Tibial nerve (tissue), 4 donors: ENCODE results near the gene FMN2. TPM values are rescaled to one million over a fixed set of nuclear protein-coding genes. Genes with fewer than 3 reads are reported as not detected.

Source experiments
- DNase-seq, 2 donors: peaks; one replicate each; pipeline ENCODE4 v3.0.0-alpha.2; 2019; ENCODE audit warnings: low spot score in 2 of 2
- H3K27ac ChIP-seq, 4 donors: fragments of 200-600 bp; sonication (generic) in 3 of 4; one replicate each; pipeline ENCODE4 v1.5.1; 2017 to 2019; ENCODE audit warnings: mild to moderate bottlenecking in 1 of 4
- H3K27me3 ChIP-seq, 2 donors: fragments of 200-600 bp; sonication (generic) in 1 of 2; one replicate each; pipeline versions ENCODE4 v1.5.1 to v1.6.0; 2017 to 2019
- H3K36me3 ChIP-seq, 3 donors: fragments of 200-600 bp; sonication (generic); one replicate each; pipeline ENCODE4 v1.5.1; 2018 to 2019
- H3K4me1 ChIP-seq, 4 donors: fragments of 200-600 bp; sonication (generic) in 3 of 4; one replicate each; pipeline ENCODE4 v1.5.1; 2017 to 2019
- H3K4me3 ChIP-seq, 4 donors: fragments of 200-600 bp; sonication (generic) in 3 of 4; one replicate each; pipeline ENCODE4 v1.5.1; 2017 to 2019; ENCODE audit warnings: mild to moderate bottlenecking in 1 of 4, moderate library complexity in 1 of 4
- H3K9me3 ChIP-seq, 4 donors: fragments of 200-600 bp; sonication (generic) in 3 of 4; one replicate each; pipeline ENCODE4 v1.5.1; 2017 to 2019
- CTCF ChIP-seq, 5 experiments: fragments of 200-600 bp in 3 of 5; fragments of 450-650 bp in 2 of 5; sonication (generic) in 3 of 5; IDR thresholded peaks; one replicate each; pipeline ENCODE4 v1.5.1; 2016 to 2019; ENCODE audit warnings: antibody characterized with exemption in 5 of 5, mild to moderate bottlenecking in 3 of 5, moderate library complexity in 2 of 5
- EP300 ChIP-seq, 2 donors: sonication (generic); formaldehyde crosslinking; IDR thresholded peaks; one replicate each; pipeline ENCODE4 v1.6.1; 2017; ENCODE audit warnings: antibody characterized with exemption in 2 of 2, mild to moderate bottlenecking in 1 of 2
- POLR2A ChIP-seq, 2 donors: fragments of 450-650 bp; IDR thresholded peaks; one replicate each; pipeline ENCODE4 v1.6.1; 2017; ENCODE audit warnings: antibody characterized with exemption in 2 of 2, mild to moderate bottlenecking in 2 of 2, moderate library complexity in 2 of 2
- WGBS, 2 donors: methylation state at CpG; one replicate each; pipeline ENCODE4 v1.1.5; 2018; 5-methylcytosine and 5-hydroxymethylcytosine counted together
- total RNA-seq, 4 donors: library from RNA; depleted of rRNA; stranded (reverse); fragments of >200 nt; gene quantifications; one replicate each; pipeline ENCODE4 v1.1.0, GENCODE V29; 2016

The FMN2 gene
- total RNA-seq, 4 donors from 2014 or later: 16.7 to 24.9 (median 24.4) TPM

DNA sequence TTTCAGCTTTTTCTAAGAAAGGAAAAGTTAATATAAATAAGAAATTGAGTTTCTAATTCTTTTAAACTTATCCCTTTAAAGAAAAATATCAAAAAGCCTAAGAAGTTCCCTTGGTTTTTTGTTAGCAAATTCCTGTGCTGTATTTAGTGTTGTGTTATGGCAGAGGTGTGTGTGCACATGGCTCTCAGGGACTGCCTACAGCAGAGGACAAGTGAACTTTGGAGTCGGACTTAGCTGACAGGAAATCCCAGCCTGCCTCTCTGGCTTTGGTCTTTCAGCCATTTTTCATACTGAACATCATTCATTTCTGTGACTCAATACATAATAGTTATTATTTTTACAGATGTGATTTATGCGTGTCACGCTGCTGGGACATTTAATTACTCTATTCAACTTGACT is 149.6 kb downstream of the FMN2 start:
- no peak overlapping the region for H3K4me3 ChIP-seq
- H3K27me3 ChIP-seq: no peaks in the 10 kb centered on the region
- WGBS, 2 donors: 56 to 67% methylated on average over 3 of the region's 3 CpGs
- no peaks in the 10 kb centered on the region for H3K4me1 ChIP-seq
- no peak for TF ChIP-seq POLR2A (IDR thresholded peaks at IDR 0.05)
- no peak for TF ChIP-seq CTCF (IDR thresholded peaks at IDR 0.05)
- TF ChIP-seq EP300 (IDR thresholded peaks at IDR 0.05): no peak
- DNase-seq: no peak
- H3K9me3 ChIP-seq: no peaks in the 10 kb centered on the region
- no peaks in the 10 kb centered on the region for H3K36me3 ChIP-seq
- H3K27ac ChIP-seq: no peak overlapping the region

DNA sequence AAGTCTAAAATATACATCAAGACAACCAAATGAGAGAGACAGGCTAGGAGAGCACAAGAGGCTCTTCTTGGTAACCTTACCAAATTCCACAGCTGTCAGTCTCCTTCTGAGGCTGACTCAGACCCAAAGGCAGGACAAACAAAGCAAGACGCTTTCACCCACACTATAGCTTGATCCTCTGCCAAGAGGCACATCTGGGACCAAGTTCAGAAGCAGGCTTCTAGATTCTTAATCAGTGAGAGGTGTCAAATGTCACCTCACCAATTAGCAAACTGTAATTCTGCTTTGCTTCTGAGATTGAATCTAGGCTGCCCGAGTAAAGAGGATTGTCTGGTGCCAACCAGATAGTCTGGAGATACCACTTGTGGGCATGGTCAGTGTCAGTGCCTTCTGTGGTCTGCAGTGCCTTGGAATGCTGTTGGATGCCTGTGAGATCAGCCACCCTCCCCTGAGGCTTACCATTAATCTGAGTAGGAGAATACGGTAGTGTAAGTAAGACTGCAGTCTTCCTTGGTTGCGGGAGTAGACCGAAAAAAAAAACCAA is 151.0 kb downstream of the FMN2 start:
- DNase-seq: no peak
- Histone ChIP-seq H3K4me1 (no peaks in the 10 kb centered on the region), H3K4me3 (no peak overlapping the region), H3K9me3 (no peaks in the 10 kb centered on the region), H3K27ac (no peak overlapping the region), H3K36me3 (no peaks in the 10 kb centered on the region), H3K27me3 (no peaks in the 10 kb centered on the region)
- WGBS, 2 donors: 73 to 77% methylated on average over 5 of the region's 5 CpGs
- no peak for TF ChIP-seq CTCF (IDR thresholded peaks at IDR 0.05)
- TF ChIP-seq POLR2A (IDR thresholded peaks at IDR 0.05): no peak
- TF ChIP-seq EP300 (IDR thresholded peaks at IDR 0.05): no peak

DNA sequence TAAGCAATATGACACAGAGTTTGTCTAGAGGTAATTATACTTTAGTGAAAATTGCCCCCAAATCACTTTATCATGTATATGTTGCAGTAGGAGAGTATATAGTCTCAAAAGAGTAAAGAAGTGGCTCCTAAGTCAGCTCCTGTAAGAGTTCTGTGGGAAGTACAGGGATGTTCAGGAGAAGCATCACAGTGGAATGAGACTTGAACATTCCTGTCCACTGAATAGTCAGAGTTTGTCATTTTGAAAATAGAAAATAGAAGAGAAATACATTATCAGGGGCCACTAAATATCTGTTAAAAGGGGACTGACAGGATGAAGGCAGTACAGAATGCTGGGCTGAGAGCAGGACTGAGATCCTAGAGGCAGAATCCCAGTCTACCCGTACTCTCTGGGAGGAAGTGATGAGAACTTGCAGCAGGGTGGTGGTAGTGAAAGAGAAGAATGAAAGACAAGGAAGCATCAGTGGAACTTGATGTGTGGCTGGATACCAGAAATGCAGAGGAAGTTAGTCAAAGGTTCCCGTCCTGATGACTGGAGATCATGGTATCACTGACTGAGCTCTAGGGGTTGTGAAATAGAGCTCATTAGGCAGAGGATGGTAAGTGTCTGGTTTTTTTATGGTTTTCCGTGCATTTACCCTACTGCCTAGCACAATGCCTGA is 153.4 kb downstream of the FMN2 start:
- Histone ChIP-seq H3K36me3 (no peaks in the 10 kb centered on the region), H3K27me3 (no peaks in the 10 kb centered on the region), H3K4me3 (no peak overlapping the region), H3K9me3 (peaks cover 0 to 11% (median 5%) of the 10 kb centered on the region in 4 donors), H3K4me1 (no peaks in the 10 kb centered on the region), H3K27ac (no peak overlapping the region)
- no peak for TF ChIP-seq CTCF (IDR thresholded peaks at IDR 0.05)
- TF ChIP-seq EP300 (IDR thresholded peaks at IDR 0.05): no peak
- TF ChIP-seq POLR2A (IDR thresholded peaks at IDR 0.05): no peak
- WGBS, 2 donors: 88 to 91% methylated on average over 3 of the region's 3 CpGs
- DNase-seq: no peak

DNA sequence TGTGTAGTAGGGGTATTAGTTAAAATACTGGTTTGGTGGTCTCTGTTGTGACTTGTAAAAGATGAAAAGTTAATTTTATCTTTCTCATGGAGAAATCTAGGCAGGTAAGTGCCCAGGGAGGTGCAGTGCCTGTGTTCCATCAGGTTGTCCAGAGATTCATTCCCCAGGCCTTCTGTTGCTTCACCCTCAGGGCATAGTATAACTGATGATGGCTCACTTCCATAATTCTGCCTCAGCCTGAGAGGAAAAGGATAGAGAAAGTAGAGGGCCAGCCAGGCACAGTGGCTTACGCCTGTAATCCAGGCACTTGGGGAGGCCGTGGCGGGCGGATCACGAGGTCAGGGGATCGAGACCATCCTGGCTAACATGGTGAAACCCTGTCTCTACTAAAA is 153.9 kb downstream of the FMN2 start:
- Histone ChIP-seq H3K9me3 (peaks cover 0 to 12% (median 5%) of the 10 kb centered on the region in 4 donors), H3K4me3 (no peak overlapping the region), H3K27me3 (no peaks in the 10 kb centered on the region), H3K27ac (no peak overlapping the region), H3K4me1 (no peaks in the 10 kb centered on the region), H3K36me3 (no peaks in the 10 kb centered on the region)
- DNase-seq: no peak
- no peak for TF ChIP-seq CTCF (IDR thresholded peaks at IDR 0.05)
- TF ChIP-seq EP300 (IDR thresholded peaks at IDR 0.05): no peak
- TF ChIP-seq POLR2A (IDR thresholded peaks at IDR 0.05): no peak
- 89 to 92% methylated on average over 6 of the region's 6 CpGs for WGBS, 2 donors

- no peak for DNase-seq
- Histone ChIP-seq H3K36me3 (no peaks in the 10 kb centered on the region), H3K27ac (no peak overlapping the region), H3K4me1 (no peaks in the 10 kb centered on the region), H3K9me3 (peaks cover 0 to 18% (median 6%) of the 10 kb centered on the region in 4 donors), H3K27me3 (no peaks in the 10 kb centered on the region), H3K4me3 (no peak overlapping the region)
- TF ChIP-seq EP300 (IDR thresholded peaks at IDR 0.05) (no peak), POLR2A (IDR thresholded peaks at IDR 0.05) (no peak), CTCF (IDR thresholded peaks at IDR 0.05) (no peak)
- 82 to 91% methylated on average over 3 of the region's 3 CpGs for WGBS, 2 donors
These were observed 156.2 kb downstream of the FMN2 start for GRCh38 chr1:240247899-240248298.
